Measurements from ENCODE around the gene HMCN2.

Gene HMCN2

GRCh38 chr9:130230631-130231030, 34.9 kb upstream of the HMCN2 start:
- Histone ChIP-seq H3K9ac (ENCODE audit: low read length) (no peak overlapping the region), H3K27me3 (ENCODE audit: control insufficient read depth, insufficient read depth, low read length) (no peaks in the 10 kb centered on the region), H3K9me3 (ENCODE audit: control insufficient read depth, insufficient read depth, low read depth, low read length) (peaks cover 10% of the 10 kb centered on the region), H3K4me3 (ENCODE audit: low read depth, low read length) (no peak overlapping the region), H3K4me1 (ENCODE audit: control insufficient read depth, insufficient read depth, low read length) (no peaks in the 10 kb centered on the region; the same call in 1 of the 2 replicates), H3K27ac (ENCODE audit: low read depth, low read length) (no peak overlapping the region), H3K36me3 (ENCODE audit: control insufficient read depth, insufficient read depth, low read length) (peaks cover 57% of the 10 kb centered on the region)

- Histone ChIP-seq H3K9me3 (ENCODE audit: control insufficient read depth, insufficient read depth, low read depth, low read length) (no peaks in the 10 kb centered on the region), H3K36me3 (ENCODE audit: control insufficient read depth, insufficient read depth, low read length) (peaks cover 37% of the 10 kb centered on the region), H3K4me1 (ENCODE audit: control insufficient read depth, insufficient read depth, low read length) (peaks cover 3% of the 10 kb centered on the region; the same call in 1 of the 2 replicates), H3K27me3 (ENCODE audit: control insufficient read depth, insufficient read depth, low read length) (no peaks in the 10 kb centered on the region), H3K9ac (ENCODE audit: low read length) (no peak overlapping the region), H3K4me3 (ENCODE audit: low read depth, low read length) (no peak overlapping the region), H3K27ac (ENCODE audit: low read depth, low read length) (no peak overlapping the region)
These were observed 32.5 kb upstream of the HMCN2 start for GRCh38 chr9:130232899-130233586.

GRCh38 chr9:130233587-130233945, 32.0 kb upstream of the HMCN2 start:
- peaks cover 33% of the 10 kb centered on the region for H3K36me3 ChIP-seq (ENCODE audit: control insufficient read depth, insufficient read depth, low read length)
- no peaks in the 10 kb centered on the region for H3K9me3 ChIP-seq (ENCODE audit: control insufficient read depth, insufficient read depth, low read depth, low read length)
- no peaks in the 10 kb centered on the region for H3K27me3 ChIP-seq (ENCODE audit: control insufficient read depth, insufficient read depth, low read length)
- no peak overlapping the region for H3K4me3 ChIP-seq (ENCODE audit: low read depth, low read length)
- H3K27ac ChIP-seq (ENCODE audit: low read depth, low read length) = no peak overlapping the region
- peaks cover 3% of the 10 kb centered on the region; the same call in 1 of the 2 replicates for H3K4me1 ChIP-seq (ENCODE audit: control insufficient read depth, insufficient read depth, low read length)
- H3K9ac ChIP-seq (ENCODE audit: low read length) = no peak overlapping the region

GRCh38 chr9:130234340-130235260, 31.0 kb upstream of the HMCN2 start:
- Histone ChIP-seq H3K4me3 (ENCODE audit: low read depth, low read length) (no peak overlapping the region), H3K9ac (ENCODE audit: low read length) (no peak overlapping the region), H3K27ac (ENCODE audit: low read depth, low read length) (no peak overlapping the region), H3K36me3 (ENCODE audit: control insufficient read depth, insufficient read depth, low read length) (peaks cover 31% of the 10 kb centered on the region), H3K27me3 (ENCODE audit: control insufficient read depth, insufficient read depth, low read length) (no peaks in the 10 kb centered on the region), H3K4me1 (ENCODE audit: control insufficient read depth, insufficient read depth, low read length) (peaks cover 6% of the 10 kb centered on the region; the same call in 1 of the 2 replicates), H3K9me3 (ENCODE audit: control insufficient read depth, insufficient read depth, low read depth, low read length) (no peaks in the 10 kb centered on the region)

- Histone ChIP-seq H3K27ac (ENCODE audit: low read depth, low read length) (no peak overlapping the region), H3K9me3 (ENCODE audit: control insufficient read depth, insufficient read depth, low read depth, low read length) (no peaks in the 10 kb centered on the region), H3K9ac (ENCODE audit: low read length) (no peak overlapping the region), H3K4me3 (ENCODE audit: low read depth, low read length) (no peak overlapping the region), H3K4me1 (ENCODE audit: control insufficient read depth, insufficient read depth, low read length) (peaks cover 11% of the 10 kb centered on the region), H3K36me3 (ENCODE audit: control insufficient read depth, insufficient read depth, low read length) (peaks cover 27% of the 10 kb centered on the region), H3K27me3 (ENCODE audit: control insufficient read depth, insufficient read depth, low read length) (no peaks in the 10 kb centered on the region)
These were observed 29.8 kb upstream of the HMCN2 start for GRCh38 chr9:130235558-130236435.

- H3K9me3 ChIP-seq (ENCODE audit: control insufficient read depth, insufficient read depth, low read depth, low read length) = no peaks in the 10 kb centered on the region
- peaks cover 27% of the 10 kb centered on the region for H3K36me3 ChIP-seq (ENCODE audit: control insufficient read depth, insufficient read depth, low read length)
- H3K27ac ChIP-seq (ENCODE audit: low read depth, low read length) = no peak overlapping the region
- no peak overlapping the region for H3K4me3 ChIP-seq (ENCODE audit: low read depth, low read length)
- peaks cover 11% of the 10 kb centered on the region for H3K4me1 ChIP-seq (ENCODE audit: control insufficient read depth, insufficient read depth, low read length)
- no peaks in the 10 kb centered on the region for H3K27me3 ChIP-seq (ENCODE audit: control insufficient read depth, insufficient read depth, low read length)
- no peak overlapping the region for H3K9ac ChIP-seq (ENCODE audit: low read length)
These were observed 29.0 kb upstream of the HMCN2 start for GRCh38 chr9:130236436-130236985.

GRCh38 chr9:130237076-130237475, 28.5 kb upstream of the HMCN2 start:
- no peak overlapping the region for H3K27ac ChIP-seq (ENCODE audit: low read depth, low read length)
- peaks cover 11% of the 10 kb centered on the region for H3K4me1 ChIP-seq (ENCODE audit: control insufficient read depth, insufficient read depth, low read length)
- H3K9ac ChIP-seq (ENCODE audit: low read length) = no peak overlapping the region
- no peaks in the 10 kb centered on the region for H3K9me3 ChIP-seq (ENCODE audit: control insufficient read depth, insufficient read depth, low read depth, low read length)
- H3K4me3 ChIP-seq (ENCODE audit: low read depth, low read length) = no peak overlapping the region
- peaks cover 22% of the 10 kb centered on the region for H3K36me3 ChIP-seq (ENCODE audit: control insufficient read depth, insufficient read depth, low read length)
- no peaks in the 10 kb centered on the region for H3K27me3 ChIP-seq (ENCODE audit: control insufficient read depth, insufficient read depth, low read length)

- Histone ChIP-seq H3K4me1 (ENCODE audit: control insufficient read depth, insufficient read depth, low read length) (peaks cover 15% of the 10 kb centered on the region), H3K27ac (ENCODE audit: low read depth, low read length) (no peak overlapping the region), H3K9me3 (ENCODE audit: control insufficient read depth, insufficient read depth, low read depth, low read length) (no peaks in the 10 kb centered on the region), H3K4me3 (ENCODE audit: low read depth, low read length) (no peak overlapping the region), H3K27me3 (ENCODE audit: control insufficient read depth, insufficient read depth, low read length) (no peaks in the 10 kb centered on the region), H3K36me3 (ENCODE audit: control insufficient read depth, insufficient read depth, low read length) (peaks cover 18% of the 10 kb centered on the region), H3K9ac (ENCODE audit: low read length) (no peak overlapping the region)
These were observed 27.6 kb upstream of the HMCN2 start for GRCh38 chr9:130237763-130238524.

- Histone ChIP-seq H3K27ac (ENCODE audit: low read depth, low read length) (no peak overlapping the region), H3K4me1 (ENCODE audit: control insufficient read depth, insufficient read depth, low read length) (peaks cover 16% of the 10 kb centered on the region), H3K9ac (ENCODE audit: low read length) (no peak overlapping the region), H3K36me3 (ENCODE audit: control insufficient read depth, insufficient read depth, low read length) (peaks cover 5% of the 10 kb centered on the region), H3K4me3 (ENCODE audit: low read depth, low read length) (no peak overlapping the region), H3K9me3 (ENCODE audit: control insufficient read depth, insufficient read depth, low read depth, low read length) (no peaks in the 10 kb centered on the region), H3K27me3 (ENCODE audit: control insufficient read depth, insufficient read depth, low read length) (no peaks in the 10 kb centered on the region)
These were observed 26.2 kb upstream of the HMCN2 start for GRCh38 chr9:130239363-130239695.

- no peak overlapping the region for H3K9ac ChIP-seq (ENCODE audit: low read length)
- peaks cover 16% of the 10 kb centered on the region for H3K4me1 ChIP-seq (ENCODE audit: control insufficient read depth, insufficient read depth, low read length)
- no peaks in the 10 kb centered on the region for H3K27me3 ChIP-seq (ENCODE audit: control insufficient read depth, insufficient read depth, low read length)
- H3K9me3 ChIP-seq (ENCODE audit: control insufficient read depth, insufficient read depth, low read depth, low read length) = no peaks in the 10 kb centered on the region
- H3K36me3 ChIP-seq (ENCODE audit: control insufficient read depth, insufficient read depth, low read length) = peaks cover under 1% of the 10 kb centered on the region
- no peak overlapping the region for H3K27ac ChIP-seq (ENCODE audit: low read depth, low read length)
- no peak overlapping the region for H3K4me3 ChIP-seq (ENCODE audit: low read depth, low read length)
These were observed 25.8 kb upstream of the HMCN2 start for GRCh38 chr9:130239741-130240241.

Measured in HUES6 (cell line).